Renal pelvis (tissue), 4 donors: ENCODE measurements around the gene ETFBKMT. TPM values are rescaled to one million over a fixed set of nuclear protein-coding genes. Genes with fewer than 3 reads are reported as not detected.
"Not testable (repeated sequence)": the region's sequence is repeated elsewhere in the genome, so short reads cannot be mapped to it uniquely, and the experiment has no call there.

ENCODE experiments used
- DNase-seq: peaks from one replicate; pipeline ENCODE4 v3.0.0-alpha.2; 2013
- polyA plus RNA-seq, 3 donors: library from polyadenylated mRNA; unstranded; fragments of 120-200 nt; gene quantifications; one replicate each; pipeline ENCODE4 v1.2.1, GENCODE V29; 2013; ENCODE audit not compliant: insufficient read length in 3 of 3

Gene ETFBKMT
- polyA plus RNA-seq, 3 donors = 4.4 to 5.6 (median 4.8) TPM

GRCh38 chr12:31650918-31651317 is 8.6 kb upstream of the ETFBKMT start:
- DNase-seq = no peak

- DNase-seq = no peak
These were observed 7.5 kb upstream of the ETFBKMT start for GRCh38 chr12:31651893-31652521.

- DNase-seq = no peak
These were observed 4.3 kb upstream of the ETFBKMT start for GRCh38 chr12:31655208-31655607.

GRCh38 chr12:31655792-31656191 is 3.7 kb upstream of the ETFBKMT start:
- no peak for DNase-seq

- DNase-seq = no peak
These were observed 909 bp upstream of the ETFBKMT start for GRCh38 chr12:31658471-31659086.

GRCh38 chr12:31662176-31662849 is 2.8 kb downstream of the ETFBKMT start:
- no peak for DNase-seq

- no peak for DNase-seq
These were observed 4.1 kb downstream of the ETFBKMT start for GRCh38 chr12:31663576-31663975.

GRCh38 chr12:31664038-31664437 is 4.5 kb downstream of the ETFBKMT start:
- no peak for DNase-seq

GRCh38 chr12:31669020-31669419 is 9.5 kb downstream of the ETFBKMT start:
- DNase-seq = no peak

GRCh38 chr12:31669582-31669981 is 10.1 kb downstream of the ETFBKMT start:
- DNase-seq = not testable (repeated sequence)

GRCh38 chr12:31672521-31672920 is 13.0 kb downstream of the ETFBKMT start:
- DNase-seq = no peak

GRCh38 chr12:31682136-31682962 is 22.9 kb downstream of the ETFBKMT start:
- peak; percentile 60 for DNase-seq

- DNase-seq = no peak
These were observed 26.3 kb downstream of the ETFBKMT start for GRCh38 chr12:31685801-31686200.

GRCh38 chr12:31687101-31687527 is 27.6 kb downstream of the ETFBKMT start:
- no peak for DNase-seq

GRCh38 chr12:31689921-31690320 is 30.4 kb downstream of the ETFBKMT start:
- not testable (repeated sequence) for DNase-seq

- no peak for DNase-seq
These were observed 42.6 kb downstream of the ETFBKMT start for GRCh38 chr12:31702047-31702446.

- DNase-seq = no peak
These were observed 46.1 kb downstream of the ETFBKMT start for GRCh38 chr12:31705621-31706020.

- not testable (repeated sequence) for DNase-seq
These were observed 48.6 kb downstream of the ETFBKMT start for GRCh38 chr12:31708118-31708517.

- DNase-seq = no peak
These were observed 50.7 kb downstream of the ETFBKMT start for GRCh38 chr12:31710021-31710818.

- DNase-seq = no peak
These were observed 53.4 kb downstream of the ETFBKMT start for GRCh38 chr12:31712877-31713276.
